ENCODE data around the gene ZBED4. TPM values are rescaled to one million over a fixed set of nuclear protein-coding genes. Genes with fewer than 3 reads are reported as not detected.
"Not testable (repeated sequence)": the region's sequence is repeated elsewhere in the genome, so short reads cannot be mapped to it uniquely, and the experiment has no call there.

ZBED4 gene, protein sequence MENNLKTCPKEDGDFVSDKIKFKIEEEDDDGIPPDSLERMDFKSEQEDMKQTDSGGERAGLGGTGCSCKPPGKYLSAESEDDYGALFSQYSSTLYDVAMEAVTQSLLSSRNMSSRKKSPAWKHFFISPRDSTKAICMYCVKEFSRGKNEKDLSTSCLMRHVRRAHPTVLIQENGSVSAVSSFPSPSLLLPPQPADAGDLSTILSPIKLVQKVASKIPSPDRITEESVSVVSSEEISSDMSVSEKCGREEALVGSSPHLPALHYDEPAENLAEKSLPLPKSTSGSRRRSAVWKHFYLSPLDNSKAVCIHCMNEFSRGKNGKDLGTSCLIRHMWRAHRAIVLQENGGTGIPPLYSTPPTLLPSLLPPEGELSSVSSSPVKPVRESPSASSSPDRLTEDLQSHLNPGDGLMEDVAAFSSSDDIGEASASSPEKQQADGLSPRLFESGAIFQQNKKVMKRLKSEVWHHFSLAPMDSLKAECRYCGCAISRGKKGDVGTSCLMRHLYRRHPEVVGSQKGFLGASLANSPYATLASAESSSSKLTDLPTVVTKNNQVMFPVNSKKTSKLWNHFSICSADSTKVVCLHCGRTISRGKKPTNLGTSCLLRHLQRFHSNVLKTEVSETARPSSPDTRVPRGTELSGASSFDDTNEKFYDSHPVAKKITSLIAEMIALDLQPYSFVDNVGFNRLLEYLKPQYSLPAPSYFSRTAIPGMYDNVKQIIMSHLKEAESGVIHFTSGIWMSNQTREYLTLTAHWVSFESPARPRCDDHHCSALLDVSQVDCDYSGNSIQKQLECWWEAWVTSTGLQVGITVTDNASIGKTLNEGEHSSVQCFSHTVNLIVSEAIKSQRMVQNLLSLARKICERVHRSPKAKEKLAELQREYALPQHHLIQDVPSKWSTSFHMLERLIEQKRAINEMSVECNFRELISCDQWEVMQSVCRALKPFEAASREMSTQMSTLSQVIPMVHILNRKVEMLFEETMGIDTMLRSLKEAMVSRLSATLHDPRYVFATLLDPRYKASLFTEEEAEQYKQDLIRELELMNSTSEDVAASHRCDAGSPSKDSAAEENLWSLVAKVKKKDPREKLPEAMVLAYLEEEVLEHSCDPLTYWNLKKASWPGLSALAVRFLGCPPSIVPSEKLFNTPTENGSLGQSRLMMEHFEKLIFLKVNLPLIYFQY
- 13.1 TPM for polyA plus RNA-seq (2013, experiment 1 of 2; ENCODE audit: insufficient read length)
- polyA plus RNA-seq (2013, experiment 2 of 2; ENCODE audit: insufficient read length) = 12.7 TPM

DNA sequence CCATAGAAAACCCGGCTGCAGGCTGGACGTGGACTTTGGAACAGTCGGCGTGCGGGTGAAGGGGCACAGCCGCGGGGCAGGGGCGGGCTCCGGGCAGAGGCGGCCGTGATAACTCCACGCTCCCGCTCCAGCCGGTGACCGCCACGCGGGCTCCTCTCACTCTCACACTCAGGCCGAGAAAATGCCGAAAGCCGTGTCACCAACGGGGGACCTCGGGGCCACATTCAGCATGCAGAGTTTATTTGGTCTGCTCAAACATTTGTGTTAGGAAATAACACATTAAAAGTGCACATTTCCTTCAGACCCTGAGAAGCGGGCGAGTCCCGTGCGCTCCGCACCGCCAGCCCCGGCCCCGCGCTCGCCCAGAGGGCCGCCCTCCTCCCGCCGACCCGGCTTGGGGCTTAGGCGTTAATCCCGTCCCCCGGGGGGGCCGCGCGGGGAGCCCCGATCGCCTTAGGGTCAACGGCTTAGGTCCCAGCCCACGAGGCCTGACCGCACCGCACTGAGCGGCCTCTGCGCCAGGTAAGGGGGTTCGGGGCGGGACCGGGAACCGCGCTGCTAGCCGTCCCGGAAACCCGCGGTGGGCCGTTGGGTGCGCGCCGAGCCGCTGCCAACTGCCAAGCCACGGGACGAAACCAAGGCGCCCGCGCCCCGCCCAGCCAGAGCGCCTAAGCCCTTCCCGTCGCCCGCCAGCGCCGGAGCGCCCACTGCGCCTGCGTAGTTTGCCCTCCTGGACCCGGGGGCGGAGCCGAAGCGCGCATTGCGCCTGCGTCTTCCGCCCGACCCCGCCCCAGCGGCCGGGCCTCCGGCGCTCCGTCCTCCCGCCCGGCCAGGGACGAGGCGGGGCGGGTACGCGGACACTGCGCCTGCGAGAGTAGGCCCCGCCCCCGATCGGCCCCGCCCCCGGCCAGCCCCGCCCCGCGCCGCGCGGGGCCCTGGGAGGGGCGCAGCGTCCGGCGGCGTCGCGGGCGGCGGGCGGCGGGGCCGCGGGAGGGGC lies at the start of gene ZBED4:
TSS of gene ZBED4 (plus strand) at position 947 of the 997 bp plus-strand sequence. CDS start 29,819 bp downstream, outside the sequence.
- DNase-seq = peak; percentile 96

DNA sequence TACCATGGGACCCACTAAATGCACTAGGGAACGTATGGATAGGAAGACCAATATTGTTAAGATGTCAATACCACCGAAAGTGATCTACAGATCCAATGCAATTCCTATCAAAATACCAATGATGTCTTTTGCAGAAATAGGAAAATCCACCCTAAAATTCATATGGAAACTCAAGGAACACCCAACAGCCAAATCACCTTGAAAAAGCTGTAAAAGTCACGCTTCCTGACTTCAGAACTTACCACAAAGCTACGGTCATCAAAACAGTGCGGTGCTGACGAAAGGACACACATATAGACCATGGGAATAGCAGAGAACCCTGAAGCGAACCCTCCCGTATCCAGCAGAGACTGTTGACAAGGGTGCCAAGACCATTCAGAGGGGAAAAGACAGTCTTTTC lies 46.5 kb upstream of the ZBED4 start:
- no peak for DNase-seq

DNA sequence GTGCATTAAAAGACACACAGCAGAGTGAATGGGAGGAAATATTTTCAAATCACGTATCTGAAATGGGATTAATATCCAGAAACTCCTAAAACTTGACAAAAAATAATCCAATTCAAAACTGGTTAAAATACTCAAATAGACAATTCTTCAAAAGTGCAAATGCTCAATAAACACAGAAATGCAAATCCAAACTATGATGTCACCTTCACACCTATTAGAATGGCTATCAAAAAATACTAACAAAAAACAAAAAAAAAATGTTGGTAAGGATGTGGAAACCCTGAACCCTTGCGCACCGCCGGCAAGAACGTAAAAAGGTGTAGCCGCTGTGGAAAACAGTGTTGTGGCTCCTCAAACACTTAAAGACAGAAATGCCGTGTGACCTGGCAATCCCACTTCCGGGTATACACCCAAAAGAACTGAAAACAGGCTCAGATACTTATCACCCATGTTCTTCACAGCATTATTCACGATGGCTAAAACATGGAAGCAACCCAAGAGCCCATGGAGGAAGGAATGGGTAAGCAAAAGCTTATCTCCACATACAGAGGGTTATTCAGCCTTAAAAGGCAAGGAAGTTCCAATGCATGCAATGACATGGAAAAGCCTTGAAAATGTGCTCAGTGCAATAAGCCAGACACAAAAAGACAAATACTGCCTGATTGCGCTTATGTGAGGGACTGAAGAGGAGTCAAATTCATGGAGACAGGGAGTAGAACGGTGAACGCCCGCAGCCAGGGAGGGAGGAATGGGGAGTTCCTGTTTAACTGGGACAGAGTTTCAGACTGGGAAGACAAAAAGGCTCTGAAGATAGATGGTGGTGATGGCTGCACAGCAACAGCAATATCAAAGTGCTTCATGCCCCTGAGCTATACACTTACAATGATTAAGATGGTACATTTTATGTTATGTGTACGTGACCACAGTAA lies 45.6 kb upstream of the ZBED4 start:
- no peak for DNase-seq

DNA sequence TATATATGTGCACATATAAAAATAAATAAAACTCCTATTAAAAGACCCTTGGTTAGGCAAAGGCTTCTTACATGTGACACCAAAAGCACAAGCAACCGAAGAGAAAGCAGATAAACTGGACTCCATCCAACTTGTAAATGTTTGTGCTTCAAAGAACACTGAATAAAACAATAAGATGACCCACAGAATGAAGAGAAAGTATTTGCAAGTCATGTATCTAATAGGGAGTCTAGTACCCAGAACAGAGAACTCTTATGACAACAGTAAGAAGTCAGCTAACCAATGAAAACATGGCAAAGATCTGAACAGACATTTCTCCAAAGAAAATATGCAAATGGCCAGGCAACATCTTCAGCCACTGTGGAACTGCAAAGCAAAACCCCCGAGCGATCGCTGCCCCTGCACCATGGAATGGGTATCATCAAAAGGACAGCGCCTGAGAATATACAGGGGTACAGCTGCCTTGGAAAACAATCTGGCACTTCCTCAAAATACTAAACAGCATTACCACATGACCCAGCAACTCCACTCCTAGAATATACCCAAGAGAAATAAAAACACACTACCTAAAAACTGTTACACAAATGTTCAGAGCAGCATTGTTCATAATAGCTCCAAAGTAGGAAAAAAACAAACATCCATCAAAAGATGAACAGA lies 43.2 kb upstream of the ZBED4 start:
- no peak for DNase-seq

DNA sequence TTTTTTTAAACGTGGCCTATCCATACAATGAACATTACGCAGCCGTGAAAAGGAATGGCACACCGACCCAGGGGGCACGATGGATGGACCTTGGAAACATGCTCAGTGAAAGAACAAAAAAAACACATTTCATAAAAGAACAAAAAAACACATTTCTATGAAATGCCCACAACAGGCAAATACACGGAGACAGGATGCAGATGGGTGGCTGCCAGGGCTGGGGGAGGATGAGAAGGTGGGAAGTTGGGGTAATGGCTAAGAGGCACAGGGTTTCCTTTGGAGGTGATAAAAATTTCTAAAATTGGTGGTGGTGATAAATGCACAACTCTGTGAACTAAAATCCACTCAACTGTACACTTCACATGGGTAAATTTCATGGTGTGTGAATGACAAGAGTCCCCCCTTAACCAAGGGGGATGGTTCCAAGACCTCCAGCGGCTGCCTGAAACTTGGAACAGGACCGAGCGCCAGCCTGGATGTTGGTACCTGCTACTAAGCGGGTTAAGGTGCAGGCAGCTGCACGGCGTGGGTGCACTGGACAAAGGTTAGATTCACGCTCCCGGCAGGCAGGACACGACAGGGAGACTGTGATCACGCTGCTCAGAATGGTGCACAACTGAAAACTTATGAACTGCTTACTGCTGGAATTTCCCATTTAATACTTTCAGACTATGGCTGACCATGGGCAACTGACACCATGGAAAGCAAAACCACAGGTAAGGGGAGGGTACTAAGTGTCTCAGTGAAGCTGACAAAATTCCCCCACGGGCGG lies 42.4 kb upstream of the ZBED4 start:
- DNase-seq = no peak

DNA sequence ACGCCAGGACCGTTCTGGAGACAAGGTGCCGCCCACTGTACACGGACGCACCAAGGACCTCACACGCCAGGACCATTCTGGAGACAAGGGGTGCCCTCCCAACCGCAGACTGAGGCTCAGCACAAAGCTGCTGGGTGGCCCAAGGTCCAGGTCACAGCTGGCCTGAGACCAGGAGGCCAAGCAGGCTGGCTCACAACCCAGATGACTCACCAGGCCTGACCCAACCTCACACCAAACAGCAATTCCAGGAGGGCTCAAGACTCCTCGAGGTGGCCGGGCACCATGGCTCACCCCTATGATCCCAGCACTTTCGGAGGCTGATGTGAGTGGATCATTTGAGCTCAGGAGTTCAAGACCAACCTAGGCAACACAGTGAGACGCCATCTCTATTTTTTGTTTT lies 40.8 kb upstream of the ZBED4 start:
- DNase-seq = no peak

DNA sequence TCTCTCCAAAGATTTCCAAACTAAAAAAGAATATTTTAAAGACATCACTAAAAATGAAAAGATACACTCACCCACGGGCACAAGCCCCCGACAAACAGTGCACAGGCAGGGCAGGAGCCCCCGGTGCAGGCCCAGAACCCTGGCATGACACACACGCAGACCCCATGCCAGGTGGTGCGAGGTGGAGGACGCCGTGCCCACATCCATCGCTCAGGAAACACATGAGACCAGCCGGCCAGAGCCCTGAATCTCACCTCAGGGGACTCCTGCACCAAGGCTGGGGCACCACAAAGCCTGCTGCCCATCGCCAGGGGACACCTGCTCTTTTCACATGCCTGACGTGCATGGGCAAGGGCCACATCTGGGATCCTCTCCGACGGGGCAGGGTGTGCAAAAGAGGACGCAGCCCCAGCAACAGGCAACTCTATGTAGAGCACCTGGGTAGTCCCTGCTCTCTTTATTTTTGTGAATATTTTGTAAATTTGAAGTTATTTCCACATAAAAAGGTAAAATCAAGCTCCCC lies 39.4 kb upstream of the ZBED4 start:
- no peak for DNase-seq

DNA sequence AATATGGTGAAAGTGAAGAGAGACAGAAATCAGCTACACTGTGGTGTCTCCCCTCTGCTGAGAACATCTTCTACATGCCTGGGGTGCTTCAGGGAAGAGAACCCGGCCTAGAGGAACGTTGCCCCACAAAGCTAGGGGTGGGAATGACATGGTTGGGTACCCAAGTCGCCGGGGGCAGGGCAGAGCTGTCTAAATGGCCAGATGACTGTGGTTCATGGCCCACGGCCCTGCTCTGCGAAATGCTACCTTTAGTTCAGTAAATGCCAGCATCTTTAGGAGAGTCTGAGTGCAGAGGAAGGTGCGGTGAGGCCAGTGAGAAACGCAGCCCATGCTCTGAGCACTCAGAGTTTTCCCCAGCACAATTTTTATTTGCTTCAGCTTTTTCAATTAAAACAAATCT lies 38.8 kb upstream of the ZBED4 start:
- DNase-seq = no peak

DNA sequence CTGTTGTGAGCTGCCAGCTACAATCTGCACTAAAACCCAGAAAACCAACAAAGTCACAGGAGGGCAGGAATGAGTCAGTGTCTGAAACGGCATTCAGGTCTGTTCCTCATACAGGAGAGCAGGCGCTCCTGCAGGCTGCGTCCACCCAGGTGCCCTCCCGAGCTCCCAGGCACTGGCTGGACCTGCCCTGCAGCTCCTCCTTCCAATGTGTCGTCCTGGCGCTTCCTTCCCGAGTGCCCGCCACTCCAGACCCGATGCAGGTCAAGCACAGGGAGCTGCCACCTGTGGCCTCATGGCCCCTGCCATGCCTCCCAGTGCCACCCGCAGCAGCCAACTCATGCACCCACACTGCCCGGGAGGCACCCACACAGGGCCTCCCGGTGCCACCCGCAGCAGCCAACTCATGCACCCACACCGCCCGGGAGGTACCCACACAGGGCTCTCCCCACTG lies 38.0 kb upstream of the ZBED4 start:
- DNase-seq = no peak

DNA sequence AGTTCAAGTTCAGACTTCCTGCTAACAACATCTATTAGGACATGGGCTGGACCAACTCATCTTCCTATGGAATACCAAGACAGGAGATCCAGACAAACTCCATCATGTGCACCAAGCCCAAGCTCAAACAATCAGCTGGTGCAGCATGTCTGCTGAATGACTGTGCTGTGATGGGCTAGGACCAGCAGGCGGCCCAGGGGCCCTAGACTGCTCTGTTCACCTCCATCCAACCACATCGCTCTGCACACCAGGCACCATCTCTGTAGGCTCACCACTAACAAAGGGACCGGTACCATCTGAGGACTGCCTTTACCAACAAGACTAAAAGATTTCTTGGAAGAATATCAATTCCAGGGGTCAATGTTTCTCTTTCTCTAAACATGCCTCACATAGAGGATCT lies 36.3 kb upstream of the ZBED4 start:
- DNase-seq = no peak

DNA sequence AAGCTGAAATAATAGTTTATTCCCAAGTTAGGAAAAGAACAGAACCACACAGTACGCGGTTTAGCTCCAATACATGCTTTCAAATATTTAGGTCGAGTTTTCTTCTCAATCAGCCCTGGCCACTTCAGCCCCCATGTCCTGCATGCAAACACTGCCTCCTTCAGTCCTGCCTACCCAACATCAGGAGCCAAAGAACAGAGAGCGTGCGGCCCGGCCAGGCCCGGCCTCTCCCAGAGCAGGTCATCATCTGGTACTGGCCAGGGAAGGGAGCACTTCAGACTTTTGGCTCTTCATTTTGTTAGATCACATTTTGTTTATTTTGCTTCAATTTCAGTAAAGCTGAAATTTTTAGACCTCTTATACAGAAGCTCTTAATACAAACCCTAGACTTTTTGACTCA lies 32.7 kb upstream of the ZBED4 start:
- DNase-seq = no peak

DNA sequence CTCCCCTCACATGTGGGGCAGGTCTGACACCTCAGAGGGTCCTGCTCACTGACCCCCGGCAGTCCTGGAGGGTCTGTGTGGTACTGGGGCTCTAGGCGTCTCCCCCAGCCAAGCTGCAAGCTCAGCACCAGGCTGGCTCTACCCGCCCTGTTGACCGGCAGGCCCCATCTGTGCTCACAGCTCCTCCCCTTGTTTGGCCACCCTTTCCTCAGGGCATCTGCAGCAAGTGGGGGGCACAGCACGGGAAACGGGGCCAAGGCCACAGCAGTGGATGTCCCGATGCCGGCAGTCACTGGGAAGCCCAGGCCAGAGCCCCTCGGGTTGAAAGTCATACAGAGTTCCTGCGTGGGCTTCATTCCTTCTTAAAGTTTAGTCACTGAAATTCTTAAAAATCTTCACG lies 31.9 kb upstream of the ZBED4 start:
- not testable (repeated sequence) for DNase-seq

DNA sequence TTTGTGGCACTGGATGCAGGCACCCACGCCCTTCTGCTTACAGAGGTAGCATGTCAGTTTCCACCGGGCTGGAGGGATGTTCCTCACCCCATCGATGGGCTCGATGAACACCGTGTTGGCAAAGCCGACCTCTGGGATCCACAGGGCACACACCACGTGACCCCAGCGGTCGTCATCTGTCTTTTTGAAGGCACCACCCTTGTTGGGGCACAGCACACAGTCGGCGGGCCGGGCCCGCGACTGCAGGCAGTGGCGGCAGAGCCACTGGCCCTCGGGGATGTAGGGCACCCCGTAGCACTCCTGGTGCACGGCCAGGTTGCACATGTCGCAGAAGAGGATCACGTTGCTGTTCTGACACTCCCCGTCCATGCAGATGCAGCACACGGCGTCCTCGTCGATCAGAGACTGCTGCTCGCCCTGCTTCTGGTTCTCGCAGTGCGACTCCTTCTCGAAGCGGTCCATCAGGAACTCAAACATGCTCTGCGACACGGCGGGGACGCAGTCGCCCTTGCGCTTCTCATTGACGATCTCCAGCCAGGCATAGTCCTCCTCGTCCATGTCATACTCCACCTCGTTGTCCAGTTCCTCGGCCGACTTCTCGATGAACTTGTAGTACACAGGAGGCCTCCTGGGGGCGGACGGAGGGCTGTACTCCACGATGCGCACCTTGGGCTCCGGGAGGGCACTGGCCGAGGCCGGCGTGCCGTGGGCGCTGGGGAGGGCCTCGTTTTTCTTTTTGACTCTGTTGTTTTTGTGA lies 30.2 kb upstream of the ZBED4 start:
- DNase-seq = no peak

DNA sequence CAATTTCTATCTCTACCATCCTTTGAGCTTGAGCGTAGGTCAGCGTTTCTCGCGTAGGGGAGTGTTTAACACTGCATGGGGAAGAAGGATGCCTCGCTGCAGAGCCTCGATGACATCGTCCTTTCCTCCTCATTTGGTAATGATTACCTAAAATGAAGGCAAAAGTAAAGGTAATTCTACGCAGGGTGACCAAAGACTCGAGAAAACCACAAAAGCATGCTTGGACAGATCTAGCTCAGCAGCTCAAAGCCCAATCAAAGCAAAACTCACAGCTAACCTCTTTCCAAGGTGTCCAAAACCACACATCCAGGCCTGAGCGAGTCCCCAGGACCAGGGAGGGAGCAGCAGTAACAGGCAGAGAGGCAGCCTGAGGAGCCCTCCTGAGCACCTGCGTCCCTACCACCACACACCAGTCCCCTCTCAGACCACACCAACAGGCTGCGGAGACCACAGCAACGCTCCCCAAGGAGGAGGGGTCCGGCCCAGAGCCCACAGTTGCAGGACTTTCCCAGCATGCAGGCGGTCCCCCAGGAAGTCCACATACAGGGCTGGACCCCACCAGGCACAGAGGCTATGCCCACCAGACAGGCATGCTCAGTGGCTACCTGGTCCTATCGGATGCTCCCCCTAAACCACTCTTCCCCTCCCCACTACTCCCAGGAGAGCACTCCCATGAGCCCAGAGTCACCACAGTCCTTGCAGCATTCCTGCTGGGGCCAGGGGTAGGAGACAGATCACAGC lies 29.3 kb upstream of the ZBED4 start:
- DNase-seq = no peak

DNA sequence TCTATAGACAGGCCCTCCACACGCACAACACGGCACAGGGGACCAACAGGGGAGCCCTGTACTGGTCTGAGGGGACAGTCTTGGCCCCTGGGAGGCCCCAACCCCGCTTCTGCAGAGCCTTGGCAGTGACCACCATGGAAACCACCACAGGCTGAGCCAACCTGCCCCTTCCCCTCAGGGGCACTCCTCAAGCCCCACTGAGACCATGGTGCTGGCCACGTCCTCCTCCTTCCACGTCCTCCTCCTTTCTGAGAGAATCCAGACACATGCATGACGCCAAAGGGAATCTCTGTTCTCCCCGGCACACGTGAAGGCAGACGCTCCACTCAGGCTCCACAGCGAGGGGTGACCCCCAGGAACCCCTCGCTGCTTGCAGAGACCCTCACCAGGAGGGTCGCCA lies 28.7 kb upstream of the ZBED4 start:
- DNase-seq = no peak

DNA sequence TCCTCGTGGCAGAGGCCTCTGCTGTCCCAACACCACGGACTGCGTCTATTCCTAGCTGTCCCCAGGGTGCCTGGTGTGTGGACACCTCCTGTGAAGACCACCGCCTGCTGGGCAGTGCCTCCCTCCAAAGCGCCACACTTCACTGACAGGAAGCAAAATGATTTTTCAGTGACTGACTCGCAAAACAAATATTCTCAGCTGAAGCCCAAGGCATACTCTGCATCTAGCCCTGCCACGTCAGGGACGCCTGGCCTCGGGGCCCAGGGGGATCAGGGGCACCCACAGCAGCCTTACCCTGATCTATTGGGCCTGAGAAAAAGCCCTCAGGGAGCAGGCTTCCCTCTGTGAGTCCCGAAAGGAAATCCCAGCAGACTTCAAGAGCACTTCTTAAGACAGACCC lies 28.2 kb upstream of the ZBED4 start:
- peak; percentile 56 for DNase-seq

DNA sequence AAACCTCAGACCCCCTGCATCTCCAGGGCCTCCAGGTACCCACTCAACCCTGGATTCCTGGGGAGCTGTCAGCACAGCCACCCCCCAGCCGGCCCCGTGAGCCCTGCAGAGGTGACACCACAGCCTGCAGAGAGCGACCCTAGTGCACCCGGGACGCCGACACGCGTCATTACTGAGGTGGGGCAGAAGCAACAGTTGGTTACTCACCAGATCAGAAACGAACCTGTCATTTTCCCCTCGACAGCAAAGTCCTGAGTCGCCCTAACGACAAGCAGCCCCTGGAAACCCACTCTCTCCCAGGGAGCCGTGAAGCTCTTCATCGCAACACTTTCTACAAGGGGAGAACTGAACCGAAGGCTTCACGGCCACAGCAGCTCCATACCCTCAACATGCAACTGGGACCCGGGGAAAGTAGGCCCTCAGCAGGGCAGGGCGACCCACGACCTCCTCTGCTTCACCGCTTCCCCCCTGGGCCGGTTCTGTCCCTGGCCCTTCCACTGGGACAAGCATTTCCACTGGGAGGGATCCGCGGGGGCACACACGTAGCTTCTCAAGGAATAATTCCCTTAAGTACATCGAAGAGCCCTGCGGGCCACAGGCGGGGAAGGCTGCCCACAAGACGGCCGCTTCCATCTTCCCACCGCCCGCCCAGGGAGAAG lies 27.6 kb upstream of the ZBED4 start:
- DNase-seq = peak; percentile 18
